GM19193 (cell line): ENCODE results near the gene BCL11A.

Experiments used
- POLR2A ChIP-seq: IDR thresholded peaks from 4 replicates; pipeline ENCODE4 v1.6.1; 2011; ENCODE audit not compliant: insufficient read depth, insufficient read length; ENCODE audit errors: extremely low read depth

The BCL11A gene

DNA sequence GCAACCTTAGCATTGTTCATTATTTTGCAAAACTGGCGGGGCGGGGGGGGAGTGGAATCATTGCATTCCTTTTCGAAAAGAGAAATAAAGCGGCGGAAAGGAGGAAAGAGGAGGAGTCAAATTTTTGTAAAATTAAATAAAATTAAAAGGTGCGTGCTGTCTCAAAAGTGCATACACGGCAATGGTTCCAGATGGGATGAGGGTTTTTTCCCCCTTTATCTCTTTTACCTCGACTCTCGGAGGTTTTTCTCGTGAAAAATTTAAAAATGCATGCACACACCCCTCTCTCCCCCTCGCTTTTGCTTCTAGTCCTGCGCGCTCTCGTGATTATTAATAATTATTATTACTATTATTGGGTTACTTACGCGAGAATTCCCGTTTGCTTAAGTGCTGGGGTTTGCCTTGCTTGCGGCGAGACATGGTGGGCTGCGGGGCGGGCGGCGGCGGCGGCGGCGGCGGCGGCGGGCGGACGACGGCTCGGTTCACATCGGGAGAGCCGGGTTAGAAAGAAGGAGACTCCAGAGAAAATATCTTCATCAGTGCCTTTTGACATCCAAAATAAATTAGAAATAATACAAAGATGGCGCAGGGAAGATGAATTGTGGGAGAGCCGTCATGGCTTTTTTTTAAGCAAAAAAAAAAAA is 481 bp downstream of the BCL11A start:
- no peak for TF ChIP-seq POLR2A

DNA sequence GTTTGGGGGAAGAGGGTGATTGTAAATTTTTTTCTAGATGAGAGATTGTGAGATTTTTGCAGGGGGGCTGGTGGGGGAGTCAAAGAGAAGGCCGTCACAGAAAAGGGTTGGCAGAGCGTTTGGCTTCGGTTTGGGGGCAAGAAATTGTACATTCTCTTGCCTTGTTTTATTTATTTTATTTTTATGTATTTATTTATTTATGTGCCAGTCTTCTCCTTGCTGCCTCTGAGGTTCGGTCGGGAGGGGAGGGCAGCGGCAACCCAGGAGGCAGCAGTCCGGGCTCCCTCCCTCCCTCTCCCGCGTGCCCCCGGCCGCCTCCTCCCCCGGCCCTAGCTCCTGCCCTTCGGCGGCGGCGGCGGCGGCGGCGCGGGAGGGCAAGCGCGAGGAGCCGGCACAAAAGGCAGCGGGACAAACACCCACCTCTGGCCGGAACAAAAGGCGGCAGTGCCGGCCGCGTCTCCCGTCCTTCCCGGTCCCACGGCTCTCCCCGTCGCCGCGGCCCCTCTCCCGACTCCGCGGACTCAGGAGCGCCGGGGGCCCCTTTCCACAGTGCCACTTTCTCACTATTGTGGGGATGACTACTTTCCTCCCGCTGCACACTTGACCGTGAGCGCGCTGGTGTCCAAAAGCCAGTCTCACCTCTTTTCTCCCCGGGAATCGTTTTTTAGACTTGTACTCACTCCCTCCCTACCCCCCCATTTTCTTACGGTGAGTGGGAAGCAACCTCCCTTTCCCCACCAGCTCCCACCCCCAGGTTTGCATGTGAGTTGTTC is 1.2 kb downstream of the BCL11A start:
- no peak for TF ChIP-seq POLR2A

DNA sequence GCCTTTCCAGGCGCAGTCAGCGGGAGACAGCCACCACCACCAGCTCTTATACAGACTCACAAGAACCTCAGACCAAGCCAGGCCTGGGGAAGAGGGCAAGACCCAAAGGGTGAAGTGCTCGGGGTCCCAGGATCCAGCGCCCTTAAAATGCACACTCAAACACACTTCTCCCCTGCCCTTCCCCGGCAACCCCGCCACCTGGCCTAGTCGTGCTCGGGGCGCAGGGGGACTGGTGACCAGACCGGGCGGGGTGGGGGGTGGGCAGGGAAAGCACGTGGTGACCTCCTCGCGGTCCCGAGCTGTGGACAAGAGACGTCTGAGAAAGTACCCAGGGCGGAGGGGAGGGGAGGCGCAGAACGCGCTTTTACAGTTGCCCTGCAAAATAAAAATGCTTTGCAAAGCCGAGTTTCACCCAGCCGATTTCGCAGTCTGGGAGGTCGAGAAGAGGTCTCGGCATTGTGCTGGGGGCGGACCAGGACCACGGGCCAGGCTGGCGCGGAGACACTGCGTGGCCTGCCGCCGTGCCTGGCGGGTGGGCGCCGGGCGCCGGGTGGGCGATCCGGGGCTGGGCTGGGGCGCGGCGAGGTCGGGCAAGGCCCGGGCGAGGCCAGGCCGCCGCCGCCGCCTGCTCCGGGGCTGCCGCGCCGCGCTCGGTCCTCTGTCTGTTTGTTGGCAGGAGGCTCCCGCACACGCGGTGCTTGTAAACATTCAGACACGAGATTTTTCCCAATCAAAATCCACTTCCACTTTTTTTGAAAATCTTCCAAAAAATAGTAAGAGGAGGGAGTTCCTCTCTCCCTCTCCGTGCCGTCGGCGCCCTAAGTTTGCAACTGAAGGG is 2.0 kb downstream of the BCL11A start:
- peak; percentile 44 for TF ChIP-seq POLR2A

DNA sequence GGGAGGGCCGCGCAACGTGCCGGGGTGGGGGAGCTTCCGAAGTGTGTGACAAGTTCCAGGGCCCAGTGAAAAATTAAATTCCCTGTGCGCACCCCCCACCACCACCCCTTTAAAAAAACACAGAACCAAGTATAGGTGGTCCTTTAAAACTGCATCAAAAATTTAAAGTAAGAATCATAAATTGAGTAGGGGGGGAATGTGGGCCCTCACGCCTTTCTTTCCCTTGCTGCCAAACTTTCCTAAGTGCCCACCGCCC is 2.5 kb downstream of the BCL11A start:
- TF ChIP-seq POLR2A: no peak

DNA sequence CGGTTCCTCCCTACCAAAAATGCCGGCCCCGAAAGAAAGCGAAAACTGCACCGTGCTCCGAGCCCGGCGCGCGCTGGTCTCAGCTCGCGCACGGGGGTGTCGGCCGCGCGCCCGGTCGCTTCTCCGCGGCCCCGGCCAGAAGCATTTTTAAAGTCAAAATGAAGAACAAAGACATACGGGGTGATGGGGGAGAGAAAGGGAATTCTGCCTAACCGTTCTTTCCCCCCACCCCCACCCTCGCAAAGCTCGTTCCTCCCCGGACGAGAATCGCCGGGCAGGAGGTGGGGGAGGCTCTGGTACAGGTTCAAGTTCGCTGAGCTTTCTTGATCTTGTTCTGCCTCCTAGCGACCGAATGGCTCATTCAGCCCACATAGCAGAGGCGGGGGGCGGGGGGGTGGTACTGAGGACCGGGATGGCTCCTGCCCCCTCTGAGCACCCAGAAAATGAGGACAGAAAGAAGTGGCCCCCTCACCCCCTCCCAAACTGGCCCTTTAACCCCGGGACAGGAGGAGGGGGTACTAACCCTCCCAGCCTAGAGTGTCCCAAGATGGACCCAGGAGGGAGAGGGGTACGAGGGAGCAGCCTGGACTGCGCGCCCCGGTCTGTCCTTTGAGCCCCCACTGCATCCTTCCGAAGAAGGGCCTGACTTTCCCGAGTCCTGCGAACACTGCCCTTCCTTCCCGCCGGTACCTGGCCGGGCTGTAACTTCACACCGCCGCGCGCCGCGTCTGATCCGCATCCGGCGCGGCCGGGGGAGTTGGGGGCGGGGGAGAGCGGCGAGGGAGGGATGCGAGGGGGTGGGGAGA is 3.1 kb downstream of the BCL11A start:
- TF ChIP-seq POLR2A: no peak

DNA sequence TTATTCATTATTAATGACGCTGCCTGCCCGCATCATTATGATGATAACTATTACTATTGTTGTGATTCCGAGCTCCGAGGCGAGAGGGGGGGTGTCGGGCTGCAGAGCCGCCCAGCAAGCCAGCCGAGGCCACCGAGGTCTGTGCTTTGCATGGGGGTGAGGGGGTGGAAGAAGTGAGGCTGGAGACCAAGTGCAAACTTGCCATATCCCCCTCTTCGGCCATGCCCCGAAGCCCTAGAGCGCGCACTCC is 3.6 kb downstream of the BCL11A start:
- no peak for TF ChIP-seq POLR2A

DNA sequence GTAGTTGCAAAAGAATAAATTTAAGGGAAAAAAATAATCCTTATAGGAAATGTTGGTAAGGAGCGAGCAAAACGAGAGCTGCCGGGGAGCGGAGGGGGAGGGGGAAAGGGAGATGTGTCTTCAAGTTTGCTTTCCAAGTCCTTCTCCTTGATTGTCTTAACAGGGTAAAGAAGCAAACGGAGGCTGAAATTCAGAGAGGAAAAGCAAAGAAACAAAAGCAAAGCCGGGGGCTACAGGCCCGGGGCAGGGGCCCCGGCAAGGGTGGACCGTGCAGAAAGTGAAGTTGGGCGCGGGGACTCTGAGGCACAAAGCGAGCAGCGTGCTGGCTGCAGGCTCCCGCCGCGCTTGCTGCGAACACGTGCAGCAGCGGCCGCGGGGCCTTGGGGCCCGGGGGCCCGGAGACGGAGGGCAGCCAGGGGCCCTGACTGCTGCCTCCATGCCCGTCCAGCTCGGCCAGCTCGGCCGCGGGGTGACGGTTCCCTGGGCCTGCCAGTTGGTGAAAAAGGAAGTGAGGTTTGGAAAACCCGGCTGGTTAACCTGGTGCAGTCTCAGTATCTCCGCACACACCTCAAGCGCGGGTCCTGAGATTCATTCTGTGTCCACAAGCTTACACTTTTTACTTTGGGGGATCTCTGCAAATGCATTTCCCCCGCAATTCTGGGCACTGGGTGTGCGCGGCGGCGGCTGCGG is 4.1 kb downstream of the BCL11A start:
- no peak for TF ChIP-seq POLR2A

DNA sequence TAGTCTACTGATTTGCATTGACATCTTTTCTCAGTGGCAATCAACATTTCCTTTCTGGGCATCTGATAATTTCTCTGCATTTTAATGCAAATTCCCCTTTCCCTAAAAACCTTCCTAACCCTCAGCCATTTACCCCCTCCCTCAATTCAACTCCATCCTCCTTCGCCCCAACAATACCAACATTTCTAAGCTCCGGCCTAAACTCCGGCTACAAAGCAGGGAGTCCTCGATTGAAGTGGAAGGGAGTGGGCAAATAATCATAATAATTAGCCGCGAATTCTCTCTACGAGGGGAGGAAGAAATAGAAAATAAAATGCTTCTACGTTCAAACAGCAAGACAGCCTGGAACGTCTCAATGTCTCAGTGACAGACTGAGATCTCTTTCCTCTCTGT is 4.6 kb downstream of the BCL11A start:
- TF ChIP-seq POLR2A: no peak

DNA sequence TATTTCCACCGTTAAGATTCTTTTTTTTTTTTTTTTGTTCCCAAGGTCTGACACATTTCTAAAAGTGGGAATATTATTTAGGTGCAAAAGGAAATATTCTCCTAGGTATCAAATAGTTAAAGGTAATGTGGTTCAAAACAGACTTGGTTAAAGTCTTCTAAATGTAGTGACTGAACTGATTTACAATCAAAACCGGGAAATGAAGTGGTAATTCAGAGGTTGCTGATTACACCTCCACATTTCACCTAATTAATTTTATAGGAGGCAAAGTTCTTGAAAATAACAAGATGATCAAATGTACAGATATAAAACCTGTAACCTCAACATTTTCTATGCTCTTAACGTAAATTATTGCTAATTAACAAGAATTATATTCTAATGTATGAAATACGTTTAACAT is 5.1 kb downstream of the BCL11A start:
- TF ChIP-seq POLR2A: no peak

DNA sequence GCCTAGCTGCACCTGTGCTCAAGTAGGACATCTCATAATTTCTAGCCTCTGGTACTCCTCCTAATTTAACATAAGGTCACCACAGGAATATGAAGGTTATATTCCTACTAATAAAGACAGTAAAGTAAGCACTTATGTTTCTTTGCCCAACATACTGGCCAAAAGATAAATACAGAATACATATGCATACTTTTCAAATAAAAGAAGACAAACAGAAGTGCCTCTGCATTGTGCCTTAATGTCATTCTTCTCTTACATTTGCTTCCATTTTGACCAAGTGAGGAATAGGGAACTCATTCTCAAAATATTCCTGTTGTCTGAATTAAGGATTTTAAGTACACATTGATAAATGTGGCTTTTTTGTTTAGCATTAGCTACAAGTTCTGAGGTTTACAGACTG is 5.6 kb downstream of the BCL11A start:
- no peak for TF ChIP-seq POLR2A

DNA sequence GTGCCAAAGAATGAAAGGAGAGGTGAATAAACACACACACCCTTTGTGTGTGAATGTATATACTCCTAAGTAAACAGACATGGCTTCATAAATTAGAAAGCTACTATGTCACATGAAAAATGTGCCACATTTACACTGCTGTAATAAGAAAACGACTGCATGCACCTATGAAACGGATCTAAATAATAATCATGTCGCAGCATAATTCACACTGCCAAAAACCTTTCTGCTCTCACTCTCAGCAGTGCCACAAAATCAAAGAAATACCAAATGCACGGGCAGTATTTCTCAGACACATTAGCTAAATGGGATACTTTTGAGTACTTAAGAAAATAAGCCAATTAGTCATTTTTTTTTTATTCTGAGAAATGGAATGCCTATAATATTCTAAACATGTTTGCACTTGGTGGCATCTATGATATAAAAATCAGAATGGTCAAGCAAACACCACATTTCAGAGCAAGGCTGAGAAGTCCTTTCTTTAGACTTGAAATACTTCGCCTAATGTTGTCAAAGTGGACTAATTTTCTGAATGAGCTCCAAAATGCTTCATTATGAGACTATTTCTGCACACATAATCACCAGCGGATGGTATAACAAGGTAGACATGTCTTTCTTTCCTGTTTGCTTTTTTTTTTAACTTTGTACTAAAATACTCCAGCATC is 6.6 kb downstream of the BCL11A start:
- no peak for TF ChIP-seq POLR2A

DNA sequence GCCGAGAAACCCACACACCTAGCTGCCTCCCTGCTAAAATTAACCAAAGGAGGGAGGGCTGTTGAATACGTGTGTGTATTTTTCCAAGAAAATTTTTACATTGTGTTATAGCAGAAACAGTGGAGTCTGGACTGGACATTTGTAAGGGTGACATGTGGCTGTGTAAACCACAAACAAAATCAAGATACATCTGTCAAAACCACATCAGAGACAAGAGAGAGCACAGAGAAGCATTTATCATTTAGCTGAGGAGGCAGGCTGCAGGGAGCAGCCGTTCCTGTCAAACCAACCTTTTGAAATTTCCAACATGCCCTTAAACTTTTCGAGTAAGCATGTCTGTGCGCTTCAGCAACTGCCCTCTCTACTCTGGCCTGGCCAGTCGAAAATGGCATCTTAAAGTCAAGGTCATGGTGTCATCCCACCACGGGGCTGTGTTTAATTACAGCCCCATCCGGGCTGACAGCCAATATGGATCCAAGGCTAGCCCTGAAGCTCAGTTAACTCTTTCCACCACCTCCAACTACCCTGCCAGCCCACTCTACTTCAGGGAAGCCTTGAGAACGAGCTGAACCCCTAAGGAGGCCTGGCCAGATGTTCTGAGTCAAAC is 8.4 kb downstream of the BCL11A start:
- no peak for TF ChIP-seq POLR2A

DNA sequence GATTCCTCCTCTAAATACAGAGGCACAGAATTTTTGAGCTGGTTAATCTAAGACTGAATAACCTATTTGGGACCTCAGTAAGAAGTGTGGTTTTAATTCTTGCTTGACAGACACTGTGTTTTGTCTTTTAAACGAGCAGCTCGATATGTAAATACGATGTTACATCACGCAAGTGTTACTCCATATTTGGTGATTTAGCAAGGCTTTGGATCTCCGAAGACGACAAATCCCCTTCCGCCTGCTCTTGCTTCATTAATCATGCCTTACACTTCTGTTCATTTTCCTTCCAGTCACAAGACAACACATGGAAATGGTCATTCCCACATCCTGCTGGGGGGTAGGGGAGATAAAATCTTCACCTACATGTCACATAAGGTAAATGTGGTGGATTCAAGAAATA is 9.4 kb downstream of the BCL11A start:
- no peak for TF ChIP-seq POLR2A

DNA sequence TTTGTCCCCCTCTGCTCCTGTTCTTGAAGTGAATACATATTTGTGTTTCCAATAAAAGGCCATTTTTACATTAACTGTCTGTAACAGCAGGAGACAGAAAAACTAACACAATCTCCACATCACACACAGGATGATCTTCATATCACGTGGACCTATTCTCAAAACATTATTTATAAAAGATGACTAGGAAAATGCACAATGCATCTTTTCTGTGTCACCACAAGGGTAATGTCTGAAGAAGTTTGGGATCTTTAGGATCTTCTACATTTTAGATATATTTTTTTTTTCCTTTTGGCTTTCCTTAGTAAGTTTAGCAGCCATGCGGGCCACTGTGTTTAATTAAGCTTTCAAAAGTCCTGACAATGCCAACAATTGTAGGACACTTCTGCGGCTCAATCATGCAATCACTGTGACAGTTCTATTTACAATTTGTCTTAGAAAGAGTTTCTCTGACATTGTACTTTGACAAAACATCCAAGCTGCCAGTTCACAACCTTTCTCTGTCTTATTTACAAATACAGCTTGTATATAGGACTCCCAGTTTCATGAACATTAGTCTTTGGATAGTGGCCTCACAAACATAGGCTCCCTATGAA is 12.3 kb downstream of the BCL11A start:
- TF ChIP-seq POLR2A: no peak

DNA sequence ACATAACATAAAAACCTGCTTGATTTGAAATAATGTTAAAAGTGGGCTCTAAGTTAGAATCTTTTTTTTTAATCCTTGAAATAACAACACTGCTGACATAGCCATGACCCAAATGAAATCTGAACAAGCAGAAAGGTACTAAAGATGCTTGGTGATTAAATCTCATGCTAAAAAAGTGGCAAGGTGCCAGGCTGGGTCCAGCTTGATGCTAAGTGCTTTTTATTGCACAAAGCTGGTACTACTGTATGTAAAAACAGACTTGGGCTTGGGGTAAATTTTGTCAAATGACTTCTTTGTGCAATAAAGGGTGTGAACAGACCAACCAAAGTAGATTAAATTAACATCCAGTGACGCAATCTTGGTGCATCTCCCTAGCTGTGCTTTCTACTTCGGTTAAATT is 13.4 kb downstream of the BCL11A start:
- TF ChIP-seq POLR2A: no peak
